ENCODE measurements around the gene SCGB3A1.

DNA sequence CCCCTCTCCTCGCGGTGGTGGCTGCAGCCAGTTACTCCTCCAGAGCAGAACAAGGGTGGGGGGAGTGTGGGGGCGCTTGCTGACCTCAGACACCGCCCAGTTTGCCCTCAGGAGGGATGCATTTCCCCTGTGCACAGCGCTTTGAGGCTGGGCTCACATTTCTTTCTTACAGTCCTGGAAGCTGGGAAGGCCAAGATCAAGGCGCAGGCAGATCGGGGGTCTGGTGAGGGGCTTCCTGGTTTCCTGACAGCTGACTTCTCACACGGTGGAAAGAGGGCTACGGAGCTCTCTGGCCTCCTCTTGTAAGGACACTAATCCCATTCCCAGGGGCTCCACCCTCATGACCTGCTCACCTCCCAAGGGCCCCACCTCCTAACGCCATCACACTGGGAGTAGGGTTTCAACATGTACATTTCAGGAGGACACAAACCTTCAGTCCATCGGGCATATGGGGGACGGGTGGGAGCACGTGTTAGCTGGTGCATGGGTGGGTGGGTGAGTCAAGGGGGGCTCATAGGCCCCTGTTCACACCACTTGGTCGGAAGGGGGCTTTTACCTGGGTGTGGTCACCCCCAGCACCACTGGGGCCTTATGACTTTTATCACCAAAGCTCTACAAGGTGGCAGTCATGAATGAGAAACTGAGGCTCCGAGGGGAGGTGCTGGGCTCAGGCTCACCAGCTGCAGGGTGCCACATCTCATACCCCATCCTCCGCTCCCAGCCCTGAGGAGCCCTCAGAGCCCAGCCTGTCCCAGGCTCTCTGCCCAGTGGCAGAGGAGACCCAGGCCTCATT, 7.7 kb upstream of the SCGB3A1 start:
- TF ChIP-seq ZNF274 (IDR thresholded peaks at IDR 0.05; ENCODE audit: low read depth, low read length) (no peak), SUZ12 (IDR thresholded peaks at IDR 0.05; ENCODE audit: extremely low read depth, insufficient read depth, insufficient read length) (no peak), YY1 (IDR thresholded peaks at IDR 0.05; ENCODE audit: insufficient read depth, insufficient read length) (no peak)
